HG02840 (cell line): ENCODE data around the gene TBC1D9B.
"Not testable (repeated sequence)": the region's sequence is repeated elsewhere in the genome, so short reads cannot be mapped to it uniquely, and the experiment has no call there.

ENCODE experiments used
- ATAC-seq: cut with Tn5 transposase; IDR thresholded peaks from one replicate; pipeline ENCODE4 v1.9.1; 2021; ENCODE audit warnings: mild to moderate bottlenecking, moderate library complexity, moderate number of reproducible peaks; ENCODE audit not compliant: unreplicated experiment, low FRiP score

The TBC1D9B gene

GRCh38 chr5:179886190-179886911 lies 21.3 kb downstream of the TBC1D9B start:
- ATAC-seq, result no peak

GRCh38 chr5:179885491-179886090 lies 22.1 kb downstream of the TBC1D9B start:
- ATAC-seq, result no peak

- ATAC-seq, result no peak
These were observed 24.5 kb downstream of the TBC1D9B start for GRCh38 chr5:179883163-179883562.

DNA sequence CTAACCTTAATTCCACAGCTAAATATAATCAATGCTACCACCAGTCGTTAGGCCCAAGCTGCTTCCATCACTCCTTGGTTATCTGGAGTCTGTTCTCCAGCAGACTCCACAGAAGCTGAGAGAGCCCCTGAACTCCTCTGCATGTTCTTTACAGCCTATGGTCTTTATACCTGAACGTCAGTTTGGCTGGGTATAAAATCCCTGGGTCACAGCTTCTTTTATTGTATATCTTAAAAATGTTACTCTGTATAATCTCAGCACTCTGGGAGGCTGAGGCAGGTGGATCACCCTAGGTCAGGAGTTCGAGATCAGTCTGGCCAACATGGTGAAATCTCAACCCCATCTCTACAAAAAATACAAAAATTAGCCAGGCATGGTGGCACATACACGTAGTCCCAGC lies 25.4 kb downstream of the TBC1D9B start:
- no peak for ATAC-seq

- ATAC-seq, result no peak
These were observed 26.7 kb downstream of the TBC1D9B start for GRCh38 chr5:179880848-179881590.

DNA sequence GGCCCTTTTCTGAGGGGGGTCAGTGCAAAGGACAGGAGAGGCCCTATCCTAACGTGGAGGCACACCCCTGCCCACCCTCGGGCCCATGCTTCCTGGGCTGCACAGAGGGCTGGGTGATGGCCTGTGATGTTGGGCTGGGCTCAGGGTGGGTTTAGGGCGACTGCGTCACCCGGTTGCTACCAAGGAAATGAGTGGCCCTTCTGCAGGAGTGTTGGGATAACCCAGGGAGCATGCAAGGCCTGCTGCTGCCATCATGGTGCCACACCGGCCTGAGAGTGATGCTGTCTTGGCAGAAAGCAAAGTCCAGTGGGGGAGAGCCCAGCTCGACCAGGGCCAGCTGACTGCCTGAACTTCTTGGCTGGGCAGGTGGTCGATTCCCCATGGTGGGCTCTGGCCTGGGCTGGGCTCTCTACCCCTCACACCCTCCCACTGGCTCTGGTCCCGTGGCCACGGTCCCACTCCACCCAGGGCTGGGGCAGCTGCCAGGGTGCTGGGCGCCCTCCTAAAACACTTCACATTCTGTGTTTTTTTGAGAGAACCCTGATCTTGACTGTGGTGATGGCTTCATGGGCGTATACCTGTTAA lies 27.5 kb downstream of the TBC1D9B start:
- no peak for ATAC-seq

GRCh38 chr5:179879690-179880010 lies 28.0 kb downstream of the TBC1D9B start:
- no peak for ATAC-seq

DNA sequence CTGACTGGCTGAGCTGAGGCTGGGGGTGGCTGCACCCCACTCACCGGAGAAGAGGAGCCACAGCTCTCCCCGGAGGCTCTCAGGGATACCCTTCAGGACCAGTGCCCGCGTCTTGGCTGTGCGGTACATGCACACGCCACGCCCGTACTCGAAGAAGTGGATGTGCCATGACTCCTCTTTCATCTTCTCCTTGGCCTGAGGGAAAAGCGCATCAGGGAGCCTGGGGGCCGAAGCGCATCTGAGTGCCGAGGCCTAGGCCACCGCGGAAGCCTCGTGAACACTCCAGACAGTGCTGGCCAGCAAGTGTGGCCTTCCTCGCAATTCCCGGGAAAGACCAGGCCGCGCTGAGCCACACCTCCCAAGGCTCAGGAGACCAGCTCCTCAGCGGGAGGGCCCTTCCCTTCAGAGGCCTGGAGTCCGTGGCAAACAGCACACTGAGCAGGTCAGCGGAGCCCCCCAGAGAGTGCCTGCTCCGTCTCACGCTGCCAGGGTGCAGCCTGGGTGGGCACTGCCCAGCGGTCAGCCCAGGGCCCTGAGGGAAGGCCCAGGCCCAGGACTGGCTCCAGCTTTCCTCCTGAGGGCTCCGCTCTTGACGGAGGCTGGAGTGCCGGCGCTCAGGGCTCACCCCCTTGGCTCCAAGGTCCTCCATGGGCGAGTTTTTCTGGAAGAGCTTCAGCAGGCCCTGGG lies 28.6 kb downstream of the TBC1D9B start:
- ATAC-seq, result no peak

DNA sequence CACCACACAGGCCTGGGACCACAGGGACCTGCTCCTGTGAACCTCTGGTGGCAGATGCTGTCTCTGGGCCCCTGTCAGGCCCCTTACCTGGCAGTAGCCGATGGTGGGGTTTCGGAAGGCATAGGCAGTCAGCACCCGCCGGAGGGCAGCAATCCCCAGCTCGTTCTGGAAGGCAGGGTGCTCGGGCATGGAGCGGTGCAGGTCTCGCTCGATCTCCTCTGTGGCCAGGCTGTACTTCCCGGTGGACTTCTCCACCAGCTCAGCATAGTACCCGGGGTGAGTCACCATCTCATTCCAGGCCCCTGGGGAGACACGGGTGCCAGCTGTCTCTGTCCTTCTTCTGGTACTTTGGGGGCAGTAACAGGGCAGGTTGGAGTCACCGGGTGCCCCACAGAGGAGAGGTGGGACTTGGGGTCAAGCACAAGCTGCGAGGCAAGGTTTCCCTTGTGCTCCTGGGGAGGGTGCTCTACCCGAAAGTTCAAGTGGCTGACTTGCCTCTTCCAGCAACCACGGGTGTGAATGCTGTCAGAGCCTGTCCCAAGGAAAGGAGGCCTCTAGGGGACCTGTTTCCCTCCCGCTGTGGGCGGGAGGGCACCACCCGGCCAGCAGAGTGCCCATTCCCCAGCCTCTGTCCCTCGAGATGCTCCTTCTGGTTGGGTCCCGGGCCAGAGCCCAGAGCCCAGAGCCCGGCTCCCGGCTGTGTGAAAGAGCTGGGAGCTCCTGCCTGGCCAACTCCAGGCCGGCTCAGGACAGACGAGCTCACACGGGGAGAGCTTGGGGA lies 29.3 kb downstream of the TBC1D9B start:
- no peak for ATAC-seq

DNA sequence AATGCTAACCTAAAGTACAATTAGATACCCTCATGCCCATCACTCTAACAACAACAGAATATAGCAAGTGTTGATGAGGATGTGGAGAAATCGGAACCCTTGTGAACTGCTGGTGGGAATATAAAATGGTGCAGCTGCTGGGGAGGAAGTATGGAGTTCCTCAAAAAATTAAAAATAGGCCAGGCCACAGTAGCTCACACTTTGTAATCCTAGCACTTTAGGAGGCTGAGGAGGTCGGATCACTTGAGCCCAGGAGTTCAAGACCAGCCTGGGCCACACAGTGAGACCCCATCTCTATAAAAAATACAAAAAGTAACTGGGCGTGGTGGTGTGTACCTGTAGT lies 31.1 kb downstream of the TBC1D9B start:
- no peak for ATAC-seq

DNA sequence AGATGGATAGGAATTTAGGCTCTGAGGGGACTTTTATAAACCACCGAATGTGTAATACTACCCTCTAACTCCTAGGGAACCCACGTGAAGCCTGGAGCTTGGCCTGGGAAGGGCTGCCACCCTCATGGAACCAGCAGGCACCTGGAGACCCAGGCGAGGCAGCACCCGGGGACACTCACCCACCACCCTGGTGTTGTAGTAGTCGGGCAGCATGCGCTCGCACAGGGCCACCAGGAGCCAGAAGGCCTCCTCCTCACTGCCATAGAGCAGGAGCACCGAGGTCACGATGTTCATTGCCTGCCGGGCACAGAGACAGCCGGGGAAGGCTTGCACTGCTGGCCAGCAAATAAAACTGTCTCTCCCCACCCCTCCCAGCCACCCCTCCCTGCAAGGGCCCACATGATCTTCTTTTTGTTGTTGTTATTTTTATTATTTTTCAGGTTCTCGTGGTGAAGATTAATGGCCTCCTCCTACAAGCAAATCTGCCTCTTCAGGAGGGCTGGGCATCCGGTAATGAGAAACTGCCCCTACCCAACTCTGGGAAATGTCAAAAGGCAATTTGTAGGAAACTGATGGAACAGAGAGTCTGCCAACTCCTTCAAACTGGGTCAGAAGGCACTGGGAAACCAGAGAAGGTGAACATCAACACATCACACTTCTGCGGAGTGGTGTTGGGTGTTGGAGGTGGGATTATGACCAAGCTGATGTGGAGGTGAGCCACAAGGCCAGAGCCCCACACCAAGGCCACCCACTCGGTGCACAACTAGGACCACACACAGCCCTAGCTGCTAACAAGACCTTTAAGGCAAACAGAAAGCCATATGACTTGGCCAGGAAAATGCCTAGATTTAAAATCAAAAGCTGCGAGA lies 31.7 kb downstream of the TBC1D9B start:
- ATAC-seq, result no peak

DNA sequence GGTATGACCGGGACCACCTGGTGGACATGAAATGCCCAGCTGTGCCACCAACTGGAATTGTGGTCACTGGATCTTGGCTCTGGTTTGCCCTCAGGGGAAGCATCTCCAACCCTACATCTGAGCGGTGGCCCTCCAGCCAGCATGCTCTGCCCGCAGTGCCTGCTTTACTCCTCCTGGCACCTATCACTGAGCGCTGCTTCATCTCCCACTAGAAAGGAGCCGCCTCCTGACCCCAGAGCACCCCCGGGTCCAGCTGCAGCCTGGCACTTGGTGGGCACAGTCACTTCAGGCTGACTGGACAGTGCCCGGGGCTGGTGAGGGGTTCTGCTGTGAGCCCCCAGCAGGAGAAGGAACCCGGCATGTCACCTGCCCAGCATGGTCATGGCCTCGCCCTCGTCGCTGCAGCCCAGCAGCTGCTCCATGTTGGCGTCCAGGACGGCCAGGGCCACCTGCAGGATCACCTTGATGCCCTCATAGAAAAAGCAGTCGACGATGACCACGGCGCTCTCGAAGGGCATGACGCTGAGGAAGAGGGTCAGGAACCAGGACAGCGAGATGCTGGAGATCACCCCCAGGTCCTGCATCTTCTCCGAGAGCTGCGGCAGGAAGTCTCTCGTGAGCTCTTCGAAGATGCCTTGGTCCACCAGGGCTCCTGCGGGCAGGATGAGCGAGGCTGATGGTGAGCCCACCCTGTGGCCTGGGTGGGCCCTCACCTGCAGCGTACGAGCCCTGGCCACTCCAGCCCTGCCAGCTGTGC lies 33.0 kb downstream of the TBC1D9B start:
- ATAC-seq, result no peak

- no peak for ATAC-seq
These were observed 33.6 kb downstream of the TBC1D9B start for GRCh38 chr5:179874136-179874535.

- no peak for ATAC-seq
These were observed 34.0 kb downstream of the TBC1D9B start for GRCh38 chr5:179873588-179874110.

DNA sequence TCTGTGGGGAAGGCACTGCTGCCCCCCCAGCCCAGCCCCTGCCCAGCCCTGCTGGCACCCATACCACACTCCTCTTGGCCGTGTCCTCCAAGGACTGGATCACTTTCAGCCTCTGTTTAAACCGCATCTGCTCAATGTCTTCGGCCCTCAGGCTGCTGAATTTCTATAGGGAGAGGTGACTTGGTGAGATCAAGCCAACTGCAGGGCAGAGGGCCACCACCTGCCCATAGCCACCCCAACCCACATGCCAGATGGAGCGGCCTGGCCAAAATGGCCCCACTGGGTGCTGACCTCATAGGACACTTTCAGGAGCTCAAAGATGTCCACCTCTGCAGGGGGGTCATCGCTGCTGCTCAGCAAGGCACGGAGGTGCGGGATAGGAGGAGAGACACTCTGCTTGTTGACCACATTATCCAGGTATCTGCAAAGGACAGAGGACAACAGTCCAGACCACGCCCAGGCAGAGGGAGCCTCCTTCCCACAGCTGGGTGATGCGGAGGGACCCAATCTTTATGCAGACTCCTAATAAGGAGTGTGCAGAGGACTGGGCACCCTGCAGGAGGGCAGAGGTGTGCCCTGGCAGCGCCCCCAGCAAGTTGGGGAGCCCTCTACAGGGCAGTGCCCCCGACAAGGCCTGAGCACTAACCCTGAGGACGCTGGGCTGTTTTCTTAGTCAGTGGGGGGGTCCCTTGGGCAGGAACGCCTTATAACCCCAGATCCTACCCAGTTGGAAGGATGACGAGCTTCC lies 34.7 kb downstream of the TBC1D9B start:
- no peak for ATAC-seq

- ATAC-seq, result no peak
These were observed 35.5 kb downstream of the TBC1D9B start for GRCh38 chr5:179872055-179872827.

GRCh38 chr5:179871533-179871932 lies 36.2 kb downstream of the TBC1D9B start:
- ATAC-seq, result not testable (repeated sequence)
